GM12892 (cell line): Measurements from ENCODE around the gene TMEM120B. TPM values are rescaled to one million over a fixed set of nuclear protein-coding genes. Genes with fewer than 3 reads are reported as not detected.
"Not testable (repeated sequence)": the region's sequence is repeated elsewhere in the genome, so short reads cannot be mapped to it uniquely, and the experiment has no call there.

ENCODE experiments used
- DNase-seq: peaks from one replicate; pipeline ENCODE4 v3.0.0; 2011; ENCODE audit not compliant: insufficient read length
- FAIRE-seq: peaks from 2 replicates; lab custom pipeline; 2011; peaks lifted over from hg19 to GRCh38; lab: Jason Lieb, UNC
- POLR2A ChIP-seq: IDR thresholded peaks from 2 replicates; pipeline ENCODE4 v1.6.1; 2011; ENCODE audit warnings: low read depth, low read length, control low read depth
- POLR2AphosphoS5 ChIP-seq: IDR thresholded peaks from 2 replicates; pipeline ENCODE4 v1.6.1; 2011; ENCODE audit warnings: low read depth, low read length, control low read depth
- TAF1 ChIP-seq: IDR thresholded peaks from 2 replicates; pipeline ENCODE4 v1.6.1; 2011; ENCODE audit warnings: low read depth, mild to moderate bottlenecking, control low read depth, low read length, borderline replicate concordance
- polyA plus RNA-seq: library from polyadenylated mRNA; unstranded; fragments of >200 nt; gene quantifications from one replicate; pipeline ENCODE4 v1.2.1, GENCODE V29; 2012; ENCODE audit warnings: missing spikeins, inconsistent platforms; ENCODE audit not compliant: missing spikeins

TMEM120B gene
- polyA plus RNA-seq = 7.7 TPM

GRCh38 chr12:121712461-121713256 is at the start of gene TMEM120B:
TSS of gene TMEM120B (plus strand) at chr12:121712752. CDS start at chr12:121712896, 144 bp downstream.
- TF ChIP-seq POLR2AphosphoS5 = no peak
- TF ChIP-seq TAF1 = no peak
- TF ChIP-seq POLR2A = peak; percentile 83
- DNase-seq = peak; percentile 76
- peak; percentile 88 for FAIRE-seq

DNA sequence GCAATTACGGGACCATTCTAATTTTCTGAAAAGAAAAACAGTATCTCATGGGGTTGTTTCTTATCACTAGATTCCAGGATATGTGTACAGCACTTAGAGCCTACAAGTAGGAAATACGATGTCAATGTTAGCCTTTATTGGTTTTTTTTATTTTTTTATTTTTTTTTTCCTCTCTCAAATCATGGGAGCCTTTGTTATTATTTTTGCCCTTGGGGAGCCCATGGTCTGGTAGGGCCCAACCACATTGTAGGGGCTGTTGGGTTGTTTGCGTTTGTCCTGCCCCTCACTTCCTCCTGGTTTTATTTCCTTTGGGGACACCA is 49.0 kb upstream of the TMEM120B start:
- no peak for FAIRE-seq
- TF ChIP-seq TAF1 (no peak), POLR2AphosphoS5 (no peak), POLR2A (no peak)
- DNase-seq = no peak

- DNase-seq, FAIRE-seq: not testable (repeated sequence)
Measured at GRCh38 chr12:121666829-121667228, 45.7 kb upstream of the TMEM120B start.

- FAIRE-seq = no peak
- no peak for DNase-seq
- no peak for TF ChIP-seq TAF1
- no peak for TF ChIP-seq POLR2AphosphoS5
- no peak for TF ChIP-seq POLR2A
Measured at GRCh38 chr12:121668750-121669520, 43.6 kb upstream of the TMEM120B start.

DNA sequence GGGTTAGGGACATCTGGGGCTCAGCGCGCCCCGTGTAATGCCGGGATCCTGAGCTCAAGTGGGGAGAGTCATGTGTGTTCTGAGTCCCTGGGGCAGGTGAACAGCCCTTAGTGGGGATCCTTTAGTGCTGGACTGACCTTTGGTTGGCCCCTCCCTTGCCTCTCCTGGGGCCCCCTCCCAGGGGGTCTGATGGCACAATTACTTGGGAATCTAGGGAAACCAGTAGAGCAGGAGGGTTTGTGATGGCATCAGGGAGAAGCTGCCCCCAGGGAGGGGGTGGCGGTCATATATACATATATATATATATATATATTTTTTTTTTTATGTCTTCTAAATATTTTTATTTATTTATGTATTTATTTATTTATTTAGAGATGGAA is 43.0 kb upstream of the TMEM120B start, which contains the start of gene MORN3:
Gene MORN3 (minus strand): TSS at position 134 of the 380 bp plus-strand sequence. CDS start 171 bp downstream, outside the sequence.
- no peak for FAIRE-seq
- DNase-seq = no peak
- no peak for TF ChIP-seq POLR2AphosphoS5
- TF ChIP-seq TAF1 = no peak
- TF ChIP-seq POLR2A = no peak

DNA sequence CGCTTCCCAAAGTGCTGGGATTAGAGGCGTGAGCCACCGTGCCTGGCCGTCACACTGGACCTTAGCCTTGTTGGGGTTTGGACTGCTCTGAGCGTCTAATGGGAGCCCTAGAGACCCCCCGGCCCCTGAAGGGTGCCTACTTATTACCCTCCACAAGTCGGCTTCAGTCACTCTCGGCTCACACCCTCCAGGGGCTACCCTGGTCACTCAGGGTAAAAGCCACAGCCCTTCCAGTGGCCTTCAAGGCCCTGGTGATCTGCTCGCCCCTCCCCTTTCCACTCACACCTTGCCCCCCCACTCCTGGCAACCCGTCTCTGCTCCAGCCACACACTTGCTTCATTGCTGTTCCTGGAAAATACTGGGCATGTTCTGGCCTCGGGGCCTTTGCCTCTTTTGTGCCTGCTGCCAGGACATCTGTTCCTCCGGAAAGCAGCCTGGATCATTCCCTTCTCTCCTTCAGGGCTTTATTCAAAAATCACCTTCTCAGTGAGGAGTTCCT is 39.5 kb upstream of the TMEM120B start:
- FAIRE-seq (peak; percentile 36), DNase-seq (no peak)

DNA sequence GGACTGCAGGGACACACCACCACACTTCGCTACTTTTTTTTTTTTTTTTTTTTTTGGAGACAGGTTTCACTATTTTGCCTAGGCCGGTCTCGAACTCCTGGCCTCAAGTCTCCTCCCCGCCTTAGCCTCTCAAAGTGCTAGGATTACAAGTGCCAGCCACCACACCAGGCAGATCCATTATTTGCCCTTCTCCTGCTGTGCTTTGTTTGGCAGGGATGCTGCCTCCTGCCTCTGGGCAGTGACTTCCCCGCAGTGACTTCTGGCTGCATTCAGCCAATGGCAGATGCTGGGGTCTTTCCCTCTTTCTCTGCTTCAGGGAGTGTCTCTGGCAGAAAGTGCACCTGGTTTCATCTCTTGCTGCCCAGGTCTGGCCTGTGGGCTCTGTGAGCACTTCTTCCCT is 36.4 kb upstream of the TMEM120B start:
- no peak for FAIRE-seq
- TF ChIP-seq POLR2AphosphoS5 (no peak), TAF1 (no peak), POLR2A (no peak)
- no peak for DNase-seq

More for the DNA sequence above, 39.5 kb upstream of the TMEM120B start:
- no peak for TF ChIP-seq POLR2AphosphoS5
- TF ChIP-seq POLR2A = no peak
- TF ChIP-seq TAF1 = no peak

DNA sequence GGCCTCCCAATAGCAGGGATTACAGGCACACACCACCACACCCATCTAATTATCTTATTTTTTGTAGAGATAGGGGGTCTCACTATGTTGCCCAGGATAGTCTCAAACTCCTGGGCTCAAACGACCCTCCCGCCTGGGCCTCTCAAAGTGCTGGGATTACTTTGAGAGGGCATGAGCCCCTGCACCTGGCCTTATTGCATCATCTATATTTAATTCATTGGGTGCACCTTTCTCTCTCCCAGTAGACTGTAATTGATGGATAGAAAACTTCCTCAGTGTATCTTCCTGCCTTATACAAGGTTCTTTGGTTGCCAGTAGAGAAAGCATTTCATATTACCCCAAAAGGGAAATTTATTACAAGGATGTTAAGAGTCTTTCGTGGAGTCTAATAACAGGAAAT is 34.2 kb upstream of the TMEM120B start:
- no peak for DNase-seq
- no peak for FAIRE-seq
- no peak for TF ChIP-seq POLR2AphosphoS5
- no peak for TF ChIP-seq POLR2A
- no peak for TF ChIP-seq TAF1

DNA sequence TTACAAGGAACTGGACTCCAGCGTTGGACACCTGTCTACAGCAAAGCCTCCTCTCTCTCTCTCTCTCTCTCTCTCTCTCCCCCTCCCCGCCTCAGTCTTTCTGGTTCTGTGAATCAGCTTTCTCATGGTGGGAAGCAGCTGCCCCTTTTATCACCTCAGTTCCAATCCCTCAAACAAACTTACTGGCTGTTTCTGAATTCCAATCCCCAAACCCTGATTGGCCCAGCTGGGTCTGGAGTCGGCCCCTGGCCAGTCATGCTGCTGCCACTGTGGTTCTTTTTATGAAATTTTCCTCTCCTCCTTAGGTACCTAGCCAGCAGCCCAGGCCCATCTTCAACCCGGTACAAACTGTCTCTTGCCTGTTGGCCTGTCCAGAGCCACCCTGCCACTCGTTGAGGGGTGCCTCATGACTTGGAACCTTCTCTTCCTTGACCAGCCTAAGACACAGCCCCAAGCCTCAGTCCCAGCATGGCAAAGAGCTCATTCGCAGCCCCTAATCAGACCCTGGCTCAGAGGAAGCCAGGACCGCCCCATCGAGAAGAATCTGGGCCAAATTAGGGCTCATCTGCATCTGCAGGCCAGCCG is 33.7 kb upstream of the TMEM120B start:
- no peak for FAIRE-seq
- DNase-seq = no peak
- no peak for TF ChIP-seq POLR2AphosphoS5

GRCh38 chr12:121679661-121680197 is 32.8 kb upstream of the TMEM120B start:
- not testable (repeated sequence) for DNase-seq, FAIRE-seq

- FAIRE-seq (no peak), DNase-seq (no peak)
- no peak for TF ChIP-seq POLR2AphosphoS5
- no peak for TF ChIP-seq POLR2A
- no peak for TF ChIP-seq TAF1
Measured at GRCh38 chr12:121688966-121689365, 23.6 kb upstream of the TMEM120B start.

GRCh38 chr12:121689430-121689829 is 23.1 kb upstream of the TMEM120B start:
- FAIRE-seq (no peak), DNase-seq (no peak)
- TF ChIP-seq POLR2A = no peak
- TF ChIP-seq TAF1 = no peak
- TF ChIP-seq POLR2AphosphoS5 = no peak

- DNase-seq, FAIRE-seq: not testable (repeated sequence)
Measured at GRCh38 chr12:121692744-121693143, 19.8 kb upstream of the TMEM120B start.
